Activated CD4-positive, CD25-positive, alpha-beta regulatory T cell treated with anti-CD3 and anti-CD28 coated beads, Interleukin-2, amount 50 U/mL, for 16 hours (primary cell): ENCODE measurements around the gene SDK2.

ENCODE experiments used
- DNase-seq: peaks from one replicate; pipeline ENCODE4 v3.0.0-alpha.2; 2020; ENCODE audit warnings: low read depth, low spot score

The SDK2 gene

GRCh38 chr17:73304971-73305812 is 339.1 kb downstream of the SDK2 start:
- no peak for DNase-seq

- DNase-seq = no peak
Measured at GRCh38 chr17:73304438-73304837, 339.8 kb downstream of the SDK2 start.

- DNase-seq = no peak
Measured at GRCh38 chr17:73302189-73302588, 342.1 kb downstream of the SDK2 start.

GRCh38 chr17:73301369-73301768 is 342.9 kb downstream of the SDK2 start:
- no peak for DNase-seq

GRCh38 chr17:73300392-73300791 is 343.9 kb downstream of the SDK2 start:
- no peak for DNase-seq

- DNase-seq = no peak
Measured at GRCh38 chr17:73297934-73298861, 346.0 kb downstream of the SDK2 start.

- DNase-seq = no peak
Measured at GRCh38 chr17:73293480-73293911, 350.7 kb downstream of the SDK2 start.

- no peak for DNase-seq
Measured at GRCh38 chr17:73293031-73293430, 351.2 kb downstream of the SDK2 start.

- DNase-seq = no peak
Measured at GRCh38 chr17:73292031-73292531, 352.2 kb downstream of the SDK2 start.

GRCh38 chr17:73291260-73291801 is 352.9 kb downstream of the SDK2 start:
- no peak for DNase-seq

- no peak for DNase-seq
Measured at GRCh38 chr17:73290399-73291259, 353.6 kb downstream of the SDK2 start.

GRCh38 chr17:73289549-73290254 is 354.5 kb downstream of the SDK2 start:
- DNase-seq = no peak

GRCh38 chr17:73288534-73289302 is 355.5 kb downstream of the SDK2 start:
- no peak for DNase-seq

- no peak for DNase-seq
Measured at GRCh38 chr17:73286863-73287296, 357.4 kb downstream of the SDK2 start.

GRCh38 chr17:73285916-73286862 is 358.1 kb downstream of the SDK2 start:
- no peak for DNase-seq

- no peak for DNase-seq
Measured at GRCh38 chr17:73285603-73285908, 358.7 kb downstream of the SDK2 start.

- DNase-seq = no peak
Measured at GRCh38 chr17:73284906-73285602, 359.2 kb downstream of the SDK2 start.
